ENCODE data around the gene COQ10A. TPM values are rescaled to one million over a fixed set of nuclear protein-coding genes. Genes with fewer than 3 reads are reported as not detected.

The COQ10A gene
- polyA plus RNA-seq, 2 donors = 5.5 to 7.0 TPM

- Histone ChIP-seq H3K27me3 (ENCODE audit: control insufficient read depth in 1 of 2, insufficient read depth in 2 of 2, low read length in 2 of 2) (no peaks in the 10 kb centered on the region), H3K4me1 (ENCODE audit: control insufficient read depth in 2 of 2, insufficient read depth in 2 of 2, low read length in 1 of 2) (peaks cover 2 to 4% of the 10 kb centered on the region in 2 donors), H3K9me3 (ENCODE audit: control insufficient read depth in 2 of 2, insufficient read depth in 1 of 2, low read depth in 1 of 2, low read length in 1 of 2) (no peaks in the 10 kb centered on the region), H3K36me3 (ENCODE audit: control insufficient read depth in 2 of 2, insufficient read depth in 2 of 2, low read length in 1 of 2) (peaks cover 0 to 7% of the 10 kb centered on the region in 2 donors), H3K27ac (ENCODE audit: low read depth in 2 of 2, low read length in 1 of 2) (no peak overlapping the region), H3K4me3 (ENCODE audit: low read depth in 1 of 2, low read length in 2 of 2) (no peak overlapping the region)
- 94 to 96% methylated on average over 3 of the region's 3 CpGs for WGBS, 2 donors
Observed at GRCh38 chr12:56317675-56318074, 50.9 kb downstream of the COQ10A start.

Other genes starting within 250 kb of the COQ10A start
- 1 to 10 TPM; 1.5 TPM for gene IKZF4, start 245.9 kb upstream of the COQ10A start, polyA plus RNA-seq
- 100 to 1,000 TPM; 899 to 941 TPM for gene RPS26, start 225.0 kb upstream of the COQ10A start, polyA plus RNA-seq
- 100 to 1,000 TPM in 1 of 2 donors, 10 to 100 TPM in 1; 49.4 to 102 TPM for gene ERBB3, start 186.8 kb upstream of the COQ10A start, polyA plus RNA-seq
- gene PA2G4, start 162.4 kb upstream of the COQ10A start, polyA plus RNA-seq = 100 to 1,000 TPM; 103 to 180 TPM
- 1,000 to 10,000 TPM; 1,736 to 6,738 TPM for gene RPL41, start 150.3 kb upstream of the COQ10A start, polyA plus RNA-seq
- gene ZC3H10, start 148.7 kb upstream of the COQ10A start, polyA plus RNA-seq = 1 to 10 TPM; 1.4 to 2.2 TPM
- 10 to 100 TPM; 15.6 to 36.6 TPM for gene ESYT1, start 138.7 kb upstream of the COQ10A start, polyA plus RNA-seq
- 10 to 100 TPM; 57.3 to 57.7 TPM for gene MYL6B, start 114.4 kb upstream of the COQ10A start, polyA plus RNA-seq
- 1,000 to 10,000 TPM; 1,769 to 2,908 TPM for gene MYL6, start 108.6 kb upstream of the COQ10A start, polyA plus RNA-seq
- 10 to 100 TPM; 21.4 to 31.4 TPM for gene SMARCC2, start 77.5 kb upstream of the COQ10A start, polyA plus RNA-seq
- gene RNF41, start 45.0 kb upstream of the COQ10A start, polyA plus RNA-seq = 10 to 100 TPM in 1 of 2 donors, 1 to 10 TPM in 1; 7.9 to 17.5 TPM
- gene NABP2, start 42.6 kb upstream of the COQ10A start, polyA plus RNA-seq = 10 to 100 TPM; 10.2 to 19.1 TPM
- under 1 TPM; 0.09 to 0.29 TPM for gene SLC39A5, start 36.9 kb upstream of the COQ10A start, polyA plus RNA-seq
- 1 to 10 TPM; 4.9 to 9.3 TPM for gene ANKRD52, start 8.6 kb upstream of the COQ10A start, polyA plus RNA-seq
- gene CS, start 33.4 kb downstream of the COQ10A start, polyA plus RNA-seq = 10 to 100 TPM; 53.7 to 98.0 TPM
- gene CNPY2, start 49.0 kb downstream of the COQ10A start, polyA plus RNA-seq = 10 to 100 TPM; 62.1 to 75.3 TPM
- 10 to 100 TPM; 18.1 to 44.7 TPM for gene PAN2, start 67.1 kb downstream of the COQ10A start, polyA plus RNA-seq
- 10 to 100 TPM in 1 of 2 donors, 1 to 10 TPM in 1; 2.9 to 32.1 TPM for gene IL23A, start 71.9 kb downstream of the COQ10A start, polyA plus RNA-seq
- gene STAT2, start 93.2 kb downstream of the COQ10A start, polyA plus RNA-seq = 10 to 100 TPM; 23.9 to 35.1 TPM
- not detected for gene APOF, start 95.9 kb downstream of the COQ10A start, polyA plus RNA-seq
- 1 to 10 TPM; 9.2 TPM for gene TIMELESS, start 182.5 kb downstream of the COQ10A start, polyA plus RNA-seq
- under 1 TPM in 1 of 2 donors, not detected in 1; 0.04 TPM for gene MIP, start 187.7 kb downstream of the COQ10A start, polyA plus RNA-seq
- 1 to 10 TPM; 2.2 to 2.9 TPM for gene SPRYD4, start 201.6 kb downstream of the COQ10A start, polyA plus RNA-seq
- 1 to 10 TPM; 3.6 to 4.2 TPM for gene GLS2, start 221.2 kb downstream of the COQ10A start, polyA plus RNA-seq